Stimulated activated CD4-positive, alpha-beta T cell treated with anti-CD3 and anti-CD28 coated beads, Interleukin-15, amount 100 ng/mL, for 48 hours (primary cell): ENCODE measurements around the gene SPRED3.

Experiments used
- DNase-seq, 2 donors: peaks; one replicate each; pipeline ENCODE4 v3.0.0-alpha.2; 2020; ENCODE audit warnings: low read depth in 2 of 2

Gene SPRED3

GRCh38 chr19:38371081-38371480 is 17.4 kb upstream of the SPRED3 start:
- no peak for DNase-seq

- DNase-seq, result no peak
Measured at GRCh38 chr19:38373907-38374331, 14.6 kb upstream of the SPRED3 start.

- peak; percentile 98 for DNase-seq
Measured at GRCh38 chr19:38374332-38375097, 14.0 kb upstream of the SPRED3 start, which contains the start of gene PSMD8. TSS of gene PSMD8 (plus strand) at chr19:38374571. CDS start at chr19:38374602, 31 bp downstream.

GRCh38 chr19:38375098-38375493 is 13.4 kb upstream of the SPRED3 start:
- DNase-seq, result no peak

GRCh38 chr19:38375748-38376147 is 12.7 kb upstream of the SPRED3 start:
- no peak for DNase-seq

- no peak for DNase-seq
Measured at GRCh38 chr19:38376576-38376975, 11.9 kb upstream of the SPRED3 start.

- DNase-seq, result no peak
Measured at GRCh38 chr19:38377052-38377451, 11.4 kb upstream of the SPRED3 start.

- no peak for DNase-seq
Measured at GRCh38 chr19:38378866-38379265, 9.6 kb upstream of the SPRED3 start.

- DNase-seq, result no peak
Measured at GRCh38 chr19:38381138-38381537, 7.4 kb upstream of the SPRED3 start.

GRCh38 chr19:38383184-38383583 is 5.3 kb upstream of the SPRED3 start:
- no peak for DNase-seq

- no peak for DNase-seq
Measured at GRCh38 chr19:38383743-38384142, 4.8 kb upstream of the SPRED3 start.

- no peak for DNase-seq
Measured at GRCh38 chr19:38384209-38385027, 4.1 kb upstream of the SPRED3 start.

GRCh38 chr19:38385057-38385803 is 3.3 kb upstream of the SPRED3 start:
- DNase-seq, result no peak

GRCh38 chr19:38385804-38386257 is 2.7 kb upstream of the SPRED3 start:
- no peak for DNase-seq

- no peak for DNase-seq
Measured at GRCh38 chr19:38386300-38386970, 2.1 kb upstream of the SPRED3 start.

GRCh38 chr19:38386971-38387549 is 1.4 kb upstream of the SPRED3 start:
- DNase-seq, result no peak

- peak; percentile 82 to 90 for DNase-seq
Measured at GRCh38 chr19:38387550-38388348, 748 bp upstream of the SPRED3 start, which contains the start of gene GGN. TSS of gene GGN (minus strand) at chr19:38388034. CDS start at chr19:38387261, 773 bp downstream.

GRCh38 chr19:38389101-38389925 is 816 bp downstream of the SPRED3 start:
- no peak for DNase-seq
